Glutamatergic neuron (in vitro differentiated cells): ENCODE measurements around the gene DPT. TPM values are rescaled to one million over a fixed set of nuclear protein-coding genes. Genes with fewer than 3 reads are reported as not detected.

Experiments used
- DNase-seq: peaks from one replicate; pipeline ENCODE4 v3.0.0; 2022
- H3K27ac Mint-ChIP-seq: one replicate; pipeline ENCODE4 v1.8.0; 2020; ENCODE audit warnings: mild to moderate bottlenecking, mixed read lengths, inconsistent platforms; ENCODE audit not compliant: unreplicated experiment
- H3K27me3 Mint-ChIP-seq: one replicate; pipeline ENCODE4 v1.8.0; 2020; ENCODE audit warnings: mild to moderate bottlenecking, moderate library complexity, mixed read lengths, inconsistent platforms; ENCODE audit not compliant: unreplicated experiment
- H3K36me3 Mint-ChIP-seq: one replicate; pipeline ENCODE4 v1.8.0; 2020; ENCODE audit warnings: mild to moderate bottlenecking, mixed read lengths, inconsistent platforms; ENCODE audit not compliant: unreplicated experiment
- H3K4me1 Mint-ChIP-seq: one replicate; pipeline ENCODE4 v1.8.0; 2020; ENCODE audit warnings: mild to moderate bottlenecking, low read depth, mixed read lengths, inconsistent platforms; ENCODE audit not compliant: unreplicated experiment
- H3K4me3 Mint-ChIP-seq: one replicate; pipeline ENCODE4 v1.8.0; 2020; ENCODE audit warnings: mild to moderate bottlenecking, mixed read lengths, inconsistent platforms; ENCODE audit not compliant: unreplicated experiment
- H3K9me3 Mint-ChIP-seq: one replicate; pipeline ENCODE4 v1.8.0; 2020; ENCODE audit warnings: mild to moderate bottlenecking, moderate library complexity, mixed read lengths, inconsistent platforms; ENCODE audit not compliant: unreplicated experiment
- CTCF ChIP-seq: fragments of 200-600 bp; sonication (generic); IDR thresholded peaks from one replicate; pipeline ENCODE4 v1.5.0; 2021; ENCODE audit not compliant: partially characterized antibody, unreplicated experiment
- total RNA-seq: library from RNA; stranded (reverse); fragmentation: NEBNext Ultra II Directional; extraction: Animal tissue kit (Norgen Biotek cat#: 25700); gene quantifications from one replicate; pipeline ENCODE4 v1.2.1, GENCODE V29; 2021; ENCODE audit not compliant: unreplicated experiment

Gene DPT
- total RNA-seq, 1 donor from 2014 or later = not detected

- Mint-ChIP-seq H3K4me1 (peaks cover 16% of the 10 kb centered on the region), H3K4me3 (peak overlapping the region; percentile 25), H3K27me3 (peaks cover 10% of the 10 kb centered on the region), H3K27ac (peak overlapping the region; percentile 79), H3K36me3 (no peaks in the 10 kb centered on the region), H3K9me3 (peaks cover 9% of the 10 kb centered on the region)
- no peak for TF ChIP-seq CTCF
- peak; percentile 64 for DNase-seq
These were observed 10.9 kb upstream of the DPT start for GRCh38 chr1:168739908-168740307.

- no peak for TF ChIP-seq CTCF
- peaks cover 19% of the 10 kb centered on the region for H3K4me1 Mint-ChIP-seq
- H3K27ac Mint-ChIP-seq = no peak overlapping the region
- H3K9me3 Mint-ChIP-seq = peaks cover 9% of the 10 kb centered on the region
- no peaks in the 10 kb centered on the region for H3K36me3 Mint-ChIP-seq
- H3K27me3 Mint-ChIP-seq = peaks cover 10% of the 10 kb centered on the region
- H3K4me3 Mint-ChIP-seq = no peak overlapping the region
- no peak for DNase-seq
These were observed 7.5 kb upstream of the DPT start for GRCh38 chr1:168736520-168736919.

GRCh38 chr1:168735974-168736373 is 7.0 kb upstream of the DPT start:
- no peak for TF ChIP-seq CTCF
- Mint-ChIP-seq H3K9me3 (peaks cover 9% of the 10 kb centered on the region), H3K27ac (no peak overlapping the region), H3K36me3 (no peaks in the 10 kb centered on the region), H3K27me3 (peaks cover 10% of the 10 kb centered on the region), H3K4me3 (no peak overlapping the region), H3K4me1 (peaks cover 15% of the 10 kb centered on the region)
- DNase-seq = no peak

- H3K36me3 Mint-ChIP-seq = no peaks in the 10 kb centered on the region
- no peak overlapping the region for H3K4me3 Mint-ChIP-seq
- no peak for TF ChIP-seq CTCF
- H3K27ac Mint-ChIP-seq = no peak overlapping the region
- H3K27me3 Mint-ChIP-seq = peaks cover 7% of the 10 kb centered on the region
- peaks cover 9% of the 10 kb centered on the region for H3K4me1 Mint-ChIP-seq
- H3K9me3 Mint-ChIP-seq = peaks cover 6% of the 10 kb centered on the region
- no peak for DNase-seq
These were observed 5.9 kb upstream of the DPT start for GRCh38 chr1:168734946-168735345.

GRCh38 chr1:168734271-168734670 is 5.3 kb upstream of the DPT start:
- Mint-ChIP-seq H3K36me3 (no peaks in the 10 kb centered on the region), H3K4me1 (peaks cover 8% of the 10 kb centered on the region), H3K4me3 (no peak overlapping the region), H3K9me3 (peaks cover 2% of the 10 kb centered on the region), H3K27ac (no peak overlapping the region), H3K27me3 (peaks cover 5% of the 10 kb centered on the region)
- TF ChIP-seq CTCF = no peak
- DNase-seq = no peak
